Mucosa of stomach (tissue), 1 donor: ENCODE measurements around the gene MTCL1.

Source experiments
- H3K27me3 ChIP-seq: one replicate; pipeline ENCODE4 v1.7.0; 2013; ENCODE audit warnings: mild to moderate bottlenecking, low read length; ENCODE audit not compliant: control insufficient read depth, insufficient read depth
- H3K36me3 ChIP-seq: one replicate; pipeline ENCODE4 v1.7.0; 2013; ENCODE audit warnings: low read length; ENCODE audit not compliant: control insufficient read depth, insufficient read depth
- H3K4me1 ChIP-seq: one replicate; pipeline ENCODE4 v1.7.0; 2013; ENCODE audit warnings: mild to moderate bottlenecking, low read length; ENCODE audit not compliant: control insufficient read depth, insufficient read depth
- H3K4me3 ChIP-seq: one replicate; pipeline ENCODE4 v1.7.0; 2013; ENCODE audit warnings: low read length
- H3K9ac ChIP-seq: one replicate; pipeline ENCODE4 v1.7.0; 2013; ENCODE audit warnings: mild to moderate bottlenecking, low read length, moderate library complexity
- H3K9me3 ChIP-seq: one replicate; pipeline ENCODE4 v1.7.0; 2013; ENCODE audit warnings: mild to moderate bottlenecking, low read length, moderate library complexity; ENCODE audit not compliant: control insufficient read depth
- donor health status: Pancreatic carcinoma.

The MTCL1 gene

DNA sequence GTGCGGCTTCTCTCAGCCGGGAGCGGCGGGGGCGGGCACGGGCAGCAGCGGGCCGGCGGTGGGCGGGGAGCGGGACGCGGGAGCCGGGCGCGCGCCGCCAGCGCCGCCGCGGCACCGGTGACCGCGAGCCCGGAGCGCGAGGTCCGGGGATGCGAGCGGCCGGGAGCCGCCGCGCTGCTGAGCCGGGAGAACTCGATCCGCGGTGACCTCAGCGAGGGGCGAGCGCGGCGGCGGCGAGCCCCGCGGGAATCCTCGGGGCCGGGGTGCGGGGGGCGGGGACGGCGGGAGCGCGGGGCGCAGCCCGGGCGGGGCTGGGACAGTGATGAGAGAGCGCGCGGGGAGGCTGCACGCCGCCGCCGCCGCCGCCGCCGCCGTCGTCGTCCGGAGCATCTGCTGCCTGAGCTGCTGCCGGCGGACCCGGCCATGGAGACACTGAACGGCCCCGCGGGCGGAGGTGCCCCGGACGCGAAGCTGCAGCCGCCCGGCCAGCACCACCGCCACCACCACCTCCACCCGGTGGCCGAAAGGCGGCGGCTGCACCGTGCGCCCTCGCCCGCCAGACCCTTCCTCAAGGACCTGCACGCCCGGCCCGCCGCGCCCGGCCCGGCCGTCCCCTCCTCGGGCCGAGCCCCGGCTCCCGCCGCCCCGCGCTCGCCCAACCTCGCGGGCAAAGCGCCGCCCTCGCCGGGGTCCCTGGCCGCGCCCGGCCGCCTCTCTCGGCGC, at the start of gene MTCL1:
MTCL1 (plus strand) TSS at position 319 of the 723 bp plus-strand sequence; CDS start at position 424, 105 bp downstream.
- peak within 1 kb of the TSS; percentile 53 for H3K9ac ChIP-seq
- no peaks in the 10 kb centered on the region for H3K36me3 ChIP-seq
- H3K4me1 ChIP-seq, result peaks cover 20% of the 10 kb centered on the region
- peaks cover 45% of the 10 kb centered on the region for H3K27me3 ChIP-seq
- peak within 1 kb of the TSS; percentile 74 for H3K4me3 ChIP-seq
- no peaks in the 10 kb centered on the region for H3K9me3 ChIP-seq

DNA sequence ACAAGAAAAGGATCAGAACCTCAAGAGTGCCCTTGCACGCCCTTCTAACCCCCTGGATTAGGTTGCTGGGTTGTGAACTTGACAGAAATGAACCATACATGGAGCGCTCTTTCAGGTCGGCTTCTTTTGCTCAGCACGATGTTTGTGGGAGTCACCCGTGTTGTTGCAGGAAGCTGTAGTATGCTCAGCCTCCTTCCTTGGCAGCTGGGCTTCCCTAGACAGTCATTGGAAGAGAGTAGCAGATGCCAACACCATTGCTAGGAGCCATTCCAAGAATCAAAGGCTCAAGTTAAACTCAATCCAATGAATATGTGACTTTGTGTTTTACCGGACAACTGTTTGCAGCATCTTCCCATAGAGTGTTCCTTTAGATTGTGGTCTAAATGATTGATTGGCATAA, 49.1 kb upstream of the MTCL1 start:
- Histone ChIP-seq H3K36me3 (no peaks in the 10 kb centered on the region), H3K27me3 (no peaks in the 10 kb centered on the region), H3K9ac (no peak overlapping the region), H3K4me1 (no peaks in the 10 kb centered on the region), H3K4me3 (no peak overlapping the region), H3K9me3 (no peaks in the 10 kb centered on the region)

DNA sequence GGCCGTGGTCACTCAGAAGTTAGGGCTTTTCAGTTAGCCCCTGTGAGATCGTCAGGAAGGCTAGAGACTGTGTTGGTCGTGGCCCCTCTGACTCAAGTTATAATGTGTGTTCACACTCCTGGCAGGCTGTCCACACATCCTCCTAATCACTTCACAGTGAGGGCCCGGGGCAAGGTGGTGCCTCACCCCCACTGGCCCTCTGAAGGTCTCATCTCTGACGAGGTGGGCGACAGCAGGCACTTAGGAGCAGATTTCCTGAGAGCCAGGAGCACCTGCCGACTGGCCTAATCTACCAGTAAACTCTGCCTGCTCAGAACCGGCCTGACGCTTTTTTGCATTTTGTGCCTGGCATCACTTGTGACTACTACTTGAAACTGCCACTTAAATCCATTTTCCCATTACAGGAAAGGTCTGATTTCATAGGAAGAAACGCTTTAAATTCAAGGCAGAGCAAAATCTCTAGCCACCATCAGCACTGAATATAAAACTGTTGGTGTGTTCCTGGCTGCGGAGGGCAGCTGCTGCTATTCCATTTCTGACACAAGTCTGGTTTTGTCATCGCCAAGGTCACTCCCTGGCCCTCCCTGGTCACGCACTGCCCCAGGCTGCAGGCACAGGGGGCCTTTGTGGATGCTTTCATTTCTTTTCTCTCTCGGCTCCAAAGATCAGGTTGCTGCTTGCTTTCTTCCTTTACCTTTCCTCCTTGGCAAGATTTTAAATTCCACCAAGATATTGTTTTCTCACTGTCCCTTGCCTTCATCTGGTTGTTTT, 48.1 kb upstream of the MTCL1 start:
- Histone ChIP-seq H3K4me1 (peaks cover 3% of the 10 kb centered on the region), H3K9me3 (no peaks in the 10 kb centered on the region), H3K27me3 (no peaks in the 10 kb centered on the region), H3K9ac (no peak overlapping the region), H3K4me3 (no peak overlapping the region), H3K36me3 (no peaks in the 10 kb centered on the region)

DNA sequence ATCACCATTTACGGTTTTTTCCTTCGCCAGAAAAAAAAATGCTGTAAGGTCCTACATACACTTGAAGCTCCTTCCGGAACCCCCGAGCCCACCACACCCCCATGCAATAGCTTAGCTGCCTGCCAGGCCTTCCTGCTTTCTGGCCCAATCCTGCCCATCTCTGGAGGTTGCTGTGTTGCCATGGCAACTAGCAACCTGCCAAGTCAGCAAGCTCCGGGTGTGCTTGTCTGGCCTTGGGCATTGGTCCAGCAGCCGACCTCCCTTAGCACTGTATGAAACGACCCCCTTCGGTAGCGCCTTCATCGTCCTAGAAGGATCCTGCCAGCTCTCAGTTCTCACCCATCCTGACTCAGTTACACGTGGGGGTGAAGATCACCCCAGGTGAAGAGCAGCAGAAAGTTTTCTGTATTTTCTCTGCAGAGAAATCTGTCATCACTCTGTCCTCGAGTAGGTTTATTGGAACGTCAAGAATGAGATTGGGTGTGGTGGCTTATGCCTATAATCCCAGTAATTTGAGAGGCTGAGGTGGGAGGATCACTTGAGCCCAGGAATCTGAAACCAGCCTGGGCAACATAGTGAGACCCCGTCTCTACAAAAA, 47.4 kb upstream of the MTCL1 start:
- H3K9ac ChIP-seq, result no peak overlapping the region
- H3K27me3 ChIP-seq, result no peaks in the 10 kb centered on the region
- peaks cover 5% of the 10 kb centered on the region for H3K4me1 ChIP-seq
- no peaks in the 10 kb centered on the region for H3K9me3 ChIP-seq
- H3K4me3 ChIP-seq, result no peak overlapping the region
- H3K36me3 ChIP-seq, result no peaks in the 10 kb centered on the region

DNA sequence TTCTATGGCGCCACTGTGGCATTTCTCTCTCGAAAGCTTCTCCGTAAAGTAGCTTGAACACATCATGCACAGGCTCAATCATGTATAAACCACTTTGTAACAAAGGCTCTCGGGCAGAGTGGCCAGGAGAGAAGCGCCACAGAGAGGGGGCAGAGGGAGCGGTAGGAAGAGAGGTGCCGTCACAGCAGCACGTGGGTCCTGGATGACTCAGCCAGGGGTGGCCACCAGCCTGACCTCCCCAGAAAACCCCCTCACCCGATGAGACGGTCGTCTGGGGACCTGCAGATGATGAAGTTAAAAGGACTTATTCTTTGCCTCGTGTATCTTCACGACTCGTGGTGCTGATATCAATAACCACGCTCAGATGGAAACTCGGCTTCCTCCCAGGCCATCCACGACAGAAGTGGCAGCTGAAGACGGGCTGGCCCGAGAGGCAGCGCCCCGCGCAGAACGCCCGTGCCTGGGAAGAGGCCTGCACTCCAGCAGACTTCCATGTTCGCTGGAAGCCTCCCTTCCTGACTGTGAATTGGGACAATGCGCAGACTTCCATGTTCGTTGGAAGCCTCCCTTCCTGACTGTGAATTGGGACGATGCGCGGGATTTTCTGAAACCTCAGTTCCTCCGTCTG, 46.4 kb upstream of the MTCL1 start:
- H3K9ac ChIP-seq, result no peak overlapping the region
- H3K27me3 ChIP-seq, result no peaks in the 10 kb centered on the region
- no peak overlapping the region for H3K4me3 ChIP-seq
- no peaks in the 10 kb centered on the region for H3K36me3 ChIP-seq
- H3K9me3 ChIP-seq, result no peaks in the 10 kb centered on the region
- peaks cover 5% of the 10 kb centered on the region for H3K4me1 ChIP-seq

DNA sequence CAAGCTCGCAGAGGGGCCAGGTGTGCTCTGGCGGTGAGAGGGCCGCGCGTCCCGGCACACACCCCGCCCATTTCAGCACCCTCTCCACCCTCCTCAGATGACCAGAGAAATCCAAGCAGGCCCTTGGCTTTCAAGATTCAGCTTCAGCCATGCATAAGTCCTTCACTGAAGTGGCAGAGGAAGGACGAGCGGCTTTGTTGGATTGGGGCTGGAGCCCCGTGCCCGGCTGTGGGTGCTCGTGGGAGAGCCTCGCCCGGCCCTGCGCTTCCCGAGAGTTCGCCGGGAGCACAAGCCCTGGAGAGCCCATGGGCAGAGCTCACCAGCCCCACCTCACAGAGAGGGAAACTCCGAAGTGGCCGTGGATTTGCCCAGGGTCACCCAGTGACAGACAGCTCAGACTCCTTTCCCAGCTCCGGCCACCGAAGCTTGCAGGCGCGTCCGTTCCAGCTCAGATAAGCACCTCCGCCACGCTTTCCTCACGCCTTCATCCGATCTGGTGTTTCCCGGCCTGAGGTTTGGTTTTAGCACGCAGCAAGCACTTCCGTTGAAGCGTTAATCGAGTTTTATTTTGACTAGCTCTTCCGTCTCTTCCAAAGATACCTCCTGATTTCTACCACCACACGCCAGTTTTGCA, 45.6 kb upstream of the MTCL1 start:
- Histone ChIP-seq H3K4me3 (no peak overlapping the region), H3K27me3 (no peaks in the 10 kb centered on the region), H3K36me3 (no peaks in the 10 kb centered on the region), H3K4me1 (peaks cover 5% of the 10 kb centered on the region), H3K9ac (no peak overlapping the region), H3K9me3 (no peaks in the 10 kb centered on the region)

DNA sequence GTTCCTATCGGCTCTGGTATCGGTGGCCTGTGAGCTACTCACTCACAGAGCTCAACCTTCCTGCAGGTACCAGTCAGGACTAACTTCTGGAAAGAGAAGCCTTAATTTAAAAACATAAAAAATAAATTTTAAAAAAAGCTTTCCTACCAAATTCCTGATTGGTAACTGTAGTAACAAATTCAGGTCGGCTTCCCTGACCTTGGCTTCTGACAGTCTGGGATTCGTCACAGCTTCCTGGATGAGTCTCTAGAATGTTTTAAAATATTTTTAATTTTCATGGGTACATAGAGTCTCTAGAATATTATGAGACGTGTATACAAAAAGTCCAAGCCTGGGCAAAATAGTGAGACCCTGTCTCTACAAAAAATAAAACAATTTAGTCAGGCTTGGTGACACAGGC, 45.0 kb upstream of the MTCL1 start:
- Histone ChIP-seq H3K27me3 (no peaks in the 10 kb centered on the region), H3K4me3 (no peak overlapping the region), H3K36me3 (no peaks in the 10 kb centered on the region), H3K4me1 (peaks cover 5% of the 10 kb centered on the region), H3K9ac (no peak overlapping the region), H3K9me3 (no peaks in the 10 kb centered on the region)

DNA sequence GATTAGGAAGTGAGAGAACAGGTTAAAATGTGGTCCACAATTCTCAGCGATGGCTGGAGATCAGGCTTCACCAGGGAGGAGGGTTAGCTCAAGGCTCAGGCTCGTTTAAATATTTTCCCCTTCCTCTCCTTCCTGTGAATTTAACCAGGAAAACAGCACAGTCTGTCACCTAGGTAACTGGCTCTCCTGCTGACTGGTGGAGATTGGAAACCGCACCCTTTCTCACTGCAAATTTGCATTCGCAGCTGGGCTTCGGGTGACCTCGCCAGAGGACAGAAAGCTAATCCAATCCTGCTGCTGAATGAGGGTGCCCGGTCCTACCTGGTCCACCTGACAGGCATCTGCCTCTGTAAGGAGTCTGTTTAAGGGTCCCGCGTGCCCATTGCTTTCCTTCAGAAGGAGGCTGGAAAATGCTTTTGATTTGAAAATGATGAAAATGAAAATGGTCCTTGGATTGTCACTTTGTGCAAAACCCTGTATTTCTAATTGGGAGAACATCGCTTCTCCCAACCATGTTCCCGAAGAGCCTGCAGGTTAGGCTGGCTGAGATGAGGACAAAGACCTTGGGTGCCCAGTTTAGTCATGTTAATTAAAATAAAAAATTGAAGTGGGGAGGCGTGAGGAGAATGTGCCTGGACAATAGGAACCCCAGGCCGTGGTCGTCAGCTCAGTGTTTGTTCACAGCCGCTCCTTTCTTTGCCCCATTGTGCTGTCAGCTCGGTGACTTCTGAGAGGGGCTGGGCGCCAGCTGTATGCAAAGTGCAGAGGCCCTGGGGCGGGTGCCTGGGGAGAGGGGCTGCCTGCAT, 43.4 kb upstream of the MTCL1 start:
- peaks cover 5% of the 10 kb centered on the region for H3K4me1 ChIP-seq
- no peak overlapping the region for H3K4me3 ChIP-seq
- no peak overlapping the region for H3K9ac ChIP-seq
- H3K27me3 ChIP-seq, result no peaks in the 10 kb centered on the region
- no peaks in the 10 kb centered on the region for H3K36me3 ChIP-seq
- no peaks in the 10 kb centered on the region for H3K9me3 ChIP-seq

DNA sequence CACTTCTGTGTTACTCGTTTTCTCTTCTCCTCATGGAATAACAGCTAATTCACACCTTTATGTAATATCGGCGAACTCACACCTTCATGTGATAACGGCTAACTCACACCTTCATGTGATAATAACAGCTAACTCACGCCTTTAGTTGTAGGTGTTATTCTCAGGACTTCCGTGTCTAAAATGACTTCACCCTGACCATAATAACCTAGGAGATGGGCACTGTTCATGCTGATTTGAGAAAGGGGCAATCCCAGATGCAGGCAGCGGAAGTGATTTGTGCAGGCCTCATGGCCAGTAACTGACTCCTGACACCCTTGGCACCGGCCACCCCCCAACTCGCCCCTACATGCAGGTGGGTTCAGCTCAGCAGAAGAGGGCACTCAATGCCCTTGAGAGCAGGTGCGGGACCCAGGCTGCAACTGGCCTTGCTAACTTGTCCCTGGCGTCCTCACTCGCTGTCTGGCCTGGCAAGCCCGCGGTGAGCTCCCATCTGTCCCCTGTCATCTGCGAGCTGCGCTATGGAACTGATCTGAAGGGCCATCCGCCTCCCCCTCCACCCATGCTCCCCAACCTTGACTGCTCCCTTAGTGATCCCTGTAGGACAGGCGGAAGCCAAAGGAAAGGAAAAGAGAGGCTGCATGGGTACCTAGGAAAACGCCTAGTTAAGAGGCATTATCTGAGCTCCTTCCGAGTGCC, 42.6 kb upstream of the MTCL1 start:
- H3K36me3 ChIP-seq, result no peaks in the 10 kb centered on the region

DNA sequence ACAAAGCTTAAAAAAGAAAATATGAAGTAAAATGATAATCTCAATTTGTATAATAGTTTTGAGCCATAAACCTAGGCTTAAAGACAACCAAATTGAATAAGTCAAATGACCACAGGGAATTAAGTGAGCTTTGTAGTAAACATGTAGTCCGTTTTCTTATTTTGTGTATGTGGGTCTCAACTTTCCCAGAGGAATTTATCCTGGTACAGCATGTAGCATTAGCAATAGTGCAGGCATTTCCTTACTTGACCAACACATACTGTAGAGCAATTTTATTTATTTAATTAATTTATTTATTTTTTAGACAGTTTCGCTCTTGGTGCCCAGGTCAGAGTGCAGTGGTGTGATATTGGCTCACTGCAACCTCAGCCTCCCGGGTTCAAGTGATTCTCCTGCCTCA, 37.5 kb upstream of the MTCL1 start:
- H3K27me3 ChIP-seq, result no peaks in the 10 kb centered on the region
- no peak overlapping the region for H3K9ac ChIP-seq
- no peaks in the 10 kb centered on the region for H3K36me3 ChIP-seq
- no peaks in the 10 kb centered on the region for H3K9me3 ChIP-seq
- H3K4me3 ChIP-seq, result no peak overlapping the region
- no peaks in the 10 kb centered on the region for H3K4me1 ChIP-seq

More for the DNA sequence above, 42.6 kb upstream of the MTCL1 start:
- H3K9me3 ChIP-seq, result no peaks in the 10 kb centered on the region
- H3K4me3 ChIP-seq, result no peak overlapping the region
- no peak overlapping the region for H3K9ac ChIP-seq
- H3K4me1 ChIP-seq, result peaks cover 5% of the 10 kb centered on the region
- H3K27me3 ChIP-seq, result no peaks in the 10 kb centered on the region

DNA sequence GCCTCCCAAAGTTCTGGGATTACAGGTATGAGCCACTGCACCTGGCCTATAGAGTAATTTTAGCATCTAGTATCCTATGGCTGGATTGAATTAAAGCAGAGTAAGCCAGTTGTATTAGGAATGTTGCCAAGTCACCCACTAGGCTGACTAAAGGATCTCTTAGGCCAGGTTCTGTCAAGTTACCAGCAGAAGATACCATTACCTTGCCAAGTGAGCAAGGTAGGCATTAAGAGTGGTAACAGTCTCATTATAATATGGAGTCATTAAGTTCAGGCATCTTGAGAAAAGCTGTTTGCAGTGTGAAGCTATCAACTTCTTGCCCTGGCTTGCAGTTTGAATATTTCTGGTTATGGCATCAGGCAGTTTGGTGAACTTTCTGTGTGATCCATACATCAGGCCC, 37.0 kb upstream of the MTCL1 start:
- Histone ChIP-seq H3K9me3 (no peaks in the 10 kb centered on the region), H3K4me3 (no peak overlapping the region), H3K9ac (no peak overlapping the region), H3K36me3 (no peaks in the 10 kb centered on the region), H3K27me3 (no peaks in the 10 kb centered on the region), H3K4me1 (no peaks in the 10 kb centered on the region)
